Stimulated activated naive CD8-positive, alpha-beta T cell treated with anti-CD3 and anti-CD28 coated beads, Interleukin-15, Interleukin-2, amounts not matched to agents 100 ng/mL and 50 ng/mL, for 24 hours (primary cell): ENCODE data around the gene GMNN.
A peak's percentile ranks its signal among the peaks of the same experiment; 100 is the strongest.

Experiments
- H3K27ac Mint-ChIP-seq: one replicate; pipeline ENCODE4 v1.8.0; 2021; ENCODE audit warnings: mild to moderate bottlenecking, mixed read lengths
- H3K27me3 Mint-ChIP-seq: one replicate; pipeline ENCODE4 v1.8.0; 2021; ENCODE audit warnings: mixed read lengths
- H3K36me3 Mint-ChIP-seq: one replicate; pipeline ENCODE4 v1.8.0; 2021; ENCODE audit warnings: low read depth, mixed read lengths
- H3K4me1 Mint-ChIP-seq: one replicate; pipeline ENCODE4 v1.8.0; 2021; ENCODE audit warnings: low read depth, mixed read lengths
- H3K4me3 Mint-ChIP-seq: one replicate; pipeline ENCODE4 v1.8.0; 2021; ENCODE audit warnings: mild to moderate bottlenecking, mixed read lengths
- H3K9me3 Mint-ChIP-seq: one replicate; pipeline ENCODE4 v1.8.0; 2021; ENCODE audit warnings: mixed read lengths

GMNN gene

DNA sequence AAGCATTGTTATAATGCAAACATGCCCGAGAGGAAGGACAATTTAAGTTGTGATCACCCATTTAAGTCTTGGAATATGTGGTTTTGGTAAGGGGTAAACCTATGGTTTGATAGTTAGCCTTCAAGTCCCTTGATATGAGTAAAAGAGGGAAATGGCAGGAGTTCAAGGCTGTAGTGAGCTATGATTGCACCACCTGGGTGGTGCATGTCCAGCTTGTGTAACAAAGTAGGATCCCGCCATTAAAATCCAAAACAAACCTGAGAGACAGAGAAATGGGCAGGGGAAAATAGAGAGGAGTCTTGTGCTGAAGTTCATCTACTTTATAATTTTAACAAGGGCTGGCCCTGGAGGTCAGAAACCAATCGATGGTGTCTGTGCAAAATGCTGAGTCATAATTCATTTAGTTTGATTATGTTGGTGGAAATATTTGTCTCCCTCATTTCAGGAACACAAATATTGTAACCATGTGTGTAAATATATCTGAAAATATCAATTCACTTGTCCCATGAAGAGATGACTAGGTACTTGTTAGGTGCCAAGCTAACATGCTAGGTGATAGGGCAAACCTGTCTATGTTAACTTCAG is 47.2 kb downstream of the GMNN start:
- no peaks in the 10 kb centered on the region for H3K9me3 Mint-ChIP-seq
- H3K27me3 Mint-ChIP-seq, result no peaks in the 10 kb centered on the region
- peak overlapping the region; percentile 61 for H3K27ac Mint-ChIP-seq
- H3K4me3 Mint-ChIP-seq, result no peak overlapping the region
- H3K36me3 Mint-ChIP-seq, result peaks cover 49% of the 10 kb centered on the region
- peaks cover 6% of the 10 kb centered on the region for H3K4me1 Mint-ChIP-seq

DNA sequence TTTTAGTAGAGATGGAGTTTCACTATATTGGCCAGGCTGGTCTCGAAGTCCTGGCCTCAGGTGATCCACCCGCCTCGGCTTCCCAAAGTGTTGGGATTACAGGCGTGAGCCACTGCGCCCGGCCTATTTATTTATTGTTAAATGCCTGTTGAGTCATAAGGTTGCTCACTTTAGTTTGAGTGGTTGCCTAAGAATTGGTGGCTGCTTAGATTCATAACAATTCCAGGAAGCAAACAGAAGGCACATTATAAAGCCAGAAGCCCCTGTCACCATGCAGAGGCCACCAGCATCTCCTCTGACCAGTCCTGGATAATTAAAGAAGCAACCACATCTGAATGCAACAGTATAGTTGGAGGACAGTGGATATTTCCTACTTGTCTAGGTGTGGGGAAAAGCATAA is 48.0 kb downstream of the GMNN start:
- Mint-ChIP-seq H3K4me1 (peaks cover 8% of the 10 kb centered on the region), H3K27ac (peak overlapping the region; percentile 36)

DNA sequence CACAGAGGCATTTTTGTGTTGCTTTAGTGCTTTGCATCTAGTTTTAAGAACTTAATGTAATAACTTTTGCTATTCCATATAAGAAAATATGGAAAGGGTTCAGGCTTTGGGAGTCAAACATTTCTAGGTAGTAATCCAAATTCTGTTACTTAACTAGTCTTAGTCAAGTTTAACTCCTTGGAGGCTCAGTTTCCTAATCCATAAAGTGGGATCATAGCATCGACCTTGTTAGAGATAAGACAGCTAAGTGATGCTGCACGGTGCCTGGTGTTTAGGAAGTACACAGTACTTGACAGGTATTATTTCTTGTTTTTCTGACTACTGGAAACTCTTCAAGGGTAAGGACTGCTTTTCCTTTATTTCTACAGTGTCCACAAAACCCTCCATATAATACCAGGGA is 48.4 kb downstream of the GMNN start:
- Mint-ChIP-seq H3K27me3 (no peaks in the 10 kb centered on the region), H3K27ac (no peak overlapping the region), H3K9me3 (no peaks in the 10 kb centered on the region), H3K4me3 (no peak overlapping the region), H3K36me3 (peaks cover 55% of the 10 kb centered on the region), H3K4me1 (peaks cover 13% of the 10 kb centered on the region)

More for the DNA sequence above, 48.0 kb downstream of the GMNN start:
- H3K36me3 Mint-ChIP-seq, result peaks cover 52% of the 10 kb centered on the region
- H3K27me3 Mint-ChIP-seq, result no peaks in the 10 kb centered on the region
- no peaks in the 10 kb centered on the region for H3K9me3 Mint-ChIP-seq
- no peak overlapping the region for H3K4me3 Mint-ChIP-seq

DNA sequence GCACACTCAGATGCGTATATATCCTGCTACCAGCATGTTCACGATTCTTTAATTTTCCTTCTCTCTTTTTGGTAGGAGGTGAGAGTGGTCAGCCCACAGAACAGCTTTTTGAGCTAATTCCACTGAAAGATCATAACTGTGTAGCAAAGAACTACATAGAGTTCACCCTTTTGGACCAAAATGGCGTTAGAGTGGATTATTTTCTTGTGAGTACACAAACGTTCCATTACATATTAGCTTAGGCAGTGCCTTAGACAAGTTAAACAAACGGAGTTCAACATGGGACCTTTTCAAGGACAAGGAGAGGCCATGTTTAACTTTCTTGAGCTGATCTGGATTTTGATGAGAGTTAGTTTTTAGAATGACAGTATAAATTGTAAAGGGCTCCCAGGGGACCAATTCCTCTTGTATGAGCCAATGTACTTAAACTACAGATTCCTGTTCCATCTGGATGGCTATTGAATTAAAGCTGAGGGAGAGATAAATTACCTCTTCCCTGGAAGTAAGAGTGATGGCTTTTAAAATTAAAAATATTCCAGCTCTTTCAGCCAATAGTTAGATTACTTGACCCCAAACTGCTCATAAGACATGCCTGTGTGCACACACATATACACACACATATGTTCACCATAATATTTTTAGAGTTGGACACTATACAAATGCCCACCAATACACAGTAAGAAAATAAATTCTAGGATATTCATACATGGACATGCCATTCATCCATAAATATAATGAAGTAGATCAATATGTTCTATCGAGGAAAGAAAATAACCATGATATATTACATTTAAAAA is 49.6 kb downstream of the GMNN start:
- H3K27ac Mint-ChIP-seq, result peak overlapping the region; percentile 9
- H3K9me3 Mint-ChIP-seq, result no peaks in the 10 kb centered on the region
- H3K4me1 Mint-ChIP-seq, result peaks cover 15% of the 10 kb centered on the region
- H3K4me3 Mint-ChIP-seq, result no peak overlapping the region
- H3K36me3 Mint-ChIP-seq, result peaks cover 50% of the 10 kb centered on the region
- H3K27me3 Mint-ChIP-seq, result no peaks in the 10 kb centered on the region

DNA sequence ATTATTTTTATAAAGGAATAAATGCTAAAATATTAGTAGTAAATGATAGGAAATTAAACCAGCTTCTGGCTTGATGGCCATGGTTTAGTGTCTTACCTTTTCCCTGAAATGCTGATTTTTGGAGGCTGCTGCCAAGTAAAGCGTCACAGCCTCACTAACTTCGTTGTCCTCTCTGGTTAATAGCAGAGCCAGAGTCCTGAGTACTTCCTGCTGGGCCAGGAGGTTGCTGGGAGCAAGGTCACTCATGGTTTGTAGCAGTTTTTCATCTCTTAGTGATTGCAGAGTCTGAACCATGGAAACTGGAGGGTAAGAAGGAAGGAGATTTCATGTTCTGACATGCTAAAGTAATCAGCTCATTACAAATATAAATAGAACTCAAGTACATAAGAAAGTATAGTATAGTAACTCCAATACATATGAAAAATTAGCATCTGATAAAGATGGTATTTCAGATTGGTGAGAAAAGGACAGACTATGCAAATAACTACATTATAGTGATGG is 50.4 kb downstream of the GMNN start:
- H3K27ac Mint-ChIP-seq, result peak overlapping the region; percentile 76
- H3K36me3 Mint-ChIP-seq, result peaks cover 53% of the 10 kb centered on the region
- H3K4me1 Mint-ChIP-seq, result peaks cover 15% of the 10 kb centered on the region
- no peak overlapping the region for H3K4me3 Mint-ChIP-seq
- no peaks in the 10 kb centered on the region for H3K9me3 Mint-ChIP-seq
- no peaks in the 10 kb centered on the region for H3K27me3 Mint-ChIP-seq

DNA sequence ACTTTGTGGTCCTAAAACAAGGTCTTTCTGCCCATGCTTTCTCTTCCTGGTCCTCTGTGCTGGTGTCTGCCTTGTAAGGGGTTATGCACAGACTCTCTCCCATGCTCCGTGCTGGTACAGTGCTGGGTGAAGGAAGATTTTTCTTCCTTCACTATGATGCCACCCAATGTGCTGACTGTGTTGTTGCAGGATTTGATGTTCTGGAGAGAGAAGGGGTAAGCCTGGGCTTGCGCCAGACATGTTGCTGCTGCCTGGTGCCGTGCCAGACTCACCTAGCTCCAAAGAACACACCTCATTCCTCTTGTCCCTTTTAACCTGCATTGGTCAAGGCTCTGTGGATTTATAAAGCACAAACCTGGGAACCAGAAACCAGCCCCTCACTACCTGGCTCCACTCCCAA is 52.4 kb downstream of the GMNN start:
- H3K9me3 Mint-ChIP-seq, result no peaks in the 10 kb centered on the region
- H3K27ac Mint-ChIP-seq, result peak overlapping the region; percentile 66
- peaks cover 20% of the 10 kb centered on the region for H3K4me1 Mint-ChIP-seq
- no peaks in the 10 kb centered on the region for H3K27me3 Mint-ChIP-seq
- H3K4me3 Mint-ChIP-seq, result no peak overlapping the region
- H3K36me3 Mint-ChIP-seq, result peaks cover 56% of the 10 kb centered on the region

DNA sequence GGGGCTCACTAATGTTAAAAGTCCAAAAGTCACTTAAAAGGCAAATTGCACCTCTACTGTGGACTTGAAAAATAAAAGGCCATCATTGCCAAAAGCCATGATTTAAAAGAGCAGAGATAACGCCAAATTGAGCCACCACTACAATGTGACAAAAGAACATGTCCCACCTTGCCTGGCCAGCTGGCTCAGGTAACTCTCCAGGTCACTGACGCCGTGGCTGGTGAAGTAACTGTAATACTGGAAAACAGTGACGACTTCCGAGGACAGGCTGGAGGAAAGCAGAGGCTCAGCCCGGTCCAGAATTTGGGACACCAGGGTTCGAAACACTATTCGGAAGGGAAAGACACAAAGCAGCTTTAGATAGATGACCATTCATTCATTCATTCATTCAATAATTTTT is 53.2 kb downstream of the GMNN start:
- Mint-ChIP-seq H3K36me3 (peaks cover 64% of the 10 kb centered on the region), H3K4me1 (peaks cover 25% of the 10 kb centered on the region), H3K4me3 (no peak overlapping the region), H3K27ac (peak overlapping the region; percentile 58), H3K9me3 (no peaks in the 10 kb centered on the region), H3K27me3 (no peaks in the 10 kb centered on the region)

DNA sequence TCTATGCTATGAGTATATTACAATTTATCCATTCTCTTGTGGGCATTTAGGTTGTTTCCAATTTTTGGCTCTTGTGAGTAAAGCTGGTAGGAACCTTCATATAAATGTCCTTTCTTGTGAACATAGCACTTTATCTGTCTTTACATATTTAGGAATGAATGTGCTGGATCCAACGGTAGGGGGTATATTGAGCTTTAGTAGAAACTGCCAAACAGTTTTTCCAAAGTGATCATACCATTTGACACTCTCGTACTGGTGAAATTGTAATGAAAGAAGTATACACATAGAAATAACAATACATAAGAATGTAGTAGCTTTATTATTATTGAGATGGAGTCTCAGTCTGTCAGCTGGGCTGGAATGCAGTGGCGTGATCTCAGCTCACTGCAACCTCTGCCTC is 54.9 kb downstream of the GMNN start:
- H3K9me3 Mint-ChIP-seq, result peaks cover 5% of the 10 kb centered on the region
- H3K27me3 Mint-ChIP-seq, result no peaks in the 10 kb centered on the region
- no peak overlapping the region for H3K4me3 Mint-ChIP-seq
- H3K4me1 Mint-ChIP-seq, result peaks cover 38% of the 10 kb centered on the region
- H3K27ac Mint-ChIP-seq, result no peak overlapping the region
- H3K36me3 Mint-ChIP-seq, result peaks cover 66% of the 10 kb centered on the region

DNA sequence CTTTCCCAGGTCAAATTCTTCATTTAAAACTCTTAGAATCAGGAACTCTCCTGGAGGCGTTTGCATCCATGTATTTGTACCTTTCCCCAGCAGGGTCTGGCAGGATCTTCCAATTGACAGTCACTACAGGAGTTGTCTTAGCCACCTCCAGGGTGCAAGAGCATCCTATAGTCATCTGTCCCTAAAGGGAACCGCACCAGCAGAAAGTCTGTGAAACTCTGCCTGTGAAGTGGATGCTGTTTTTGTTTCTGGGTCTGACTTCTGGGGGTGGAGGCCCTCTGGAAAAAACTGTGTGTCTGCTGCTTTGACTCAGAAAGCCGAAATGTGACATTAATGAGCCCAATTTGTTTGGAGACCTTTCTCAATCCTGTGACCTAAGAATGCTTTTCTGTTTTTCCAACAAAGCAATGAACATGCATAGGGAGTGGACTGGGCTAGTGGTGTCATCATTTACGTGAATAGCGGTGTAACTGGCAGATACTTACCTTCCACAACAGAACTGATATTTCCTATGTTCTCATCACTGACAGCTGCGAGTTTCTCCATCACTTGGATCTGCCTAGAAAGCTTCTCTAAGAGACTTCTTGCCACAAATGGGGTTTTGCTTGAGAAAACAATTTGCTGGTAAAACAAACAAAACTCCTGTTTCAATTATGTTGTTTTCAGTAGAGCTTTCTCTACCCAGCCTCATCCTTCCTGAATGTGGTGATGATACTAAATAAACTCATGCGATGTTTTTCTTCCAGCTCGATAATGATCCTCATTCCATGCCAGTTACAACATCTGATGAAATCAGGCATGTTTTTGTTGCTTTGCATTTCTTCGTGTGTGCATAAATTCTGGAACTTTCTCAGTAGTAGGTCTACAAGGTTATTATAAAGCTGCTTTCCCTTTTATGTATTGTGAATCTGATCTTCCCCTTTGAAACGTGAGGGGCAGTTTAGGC is 57.3 kb downstream of the GMNN start:
- Mint-ChIP-seq H3K36me3 (peaks cover 73% of the 10 kb centered on the region), H3K27ac (peak overlapping the region; percentile 80), H3K4me3 (no peak overlapping the region), H3K9me3 (peaks cover 5% of the 10 kb centered on the region), H3K4me1 (peaks cover 55% of the 10 kb centered on the region), H3K27me3 (no peaks in the 10 kb centered on the region)

DNA sequence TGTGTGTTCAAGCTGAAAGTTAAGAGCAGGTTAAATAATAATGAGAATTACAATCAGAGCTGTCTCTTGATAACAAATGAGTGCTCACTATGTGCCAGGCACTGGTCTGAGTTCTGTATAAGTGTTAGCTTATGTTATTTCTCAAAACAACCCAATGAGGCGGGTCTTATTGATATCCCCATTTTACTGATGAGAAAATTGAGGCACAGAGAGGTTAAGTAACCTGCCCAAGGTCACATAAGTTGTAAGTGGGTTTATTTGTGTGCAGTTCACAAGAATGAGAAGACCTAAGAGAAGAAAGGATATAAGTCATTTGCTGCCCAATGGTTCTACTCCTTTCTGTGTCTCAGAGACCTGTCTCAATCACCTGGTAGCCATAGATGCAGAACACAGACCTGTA is 58.1 kb downstream of the GMNN start:
- H3K9me3 Mint-ChIP-seq, result peaks cover 5% of the 10 kb centered on the region
- H3K36me3 Mint-ChIP-seq, result peaks cover 69% of the 10 kb centered on the region
- peak overlapping the region; percentile 80 for H3K27ac Mint-ChIP-seq
- no peak overlapping the region for H3K4me3 Mint-ChIP-seq
- H3K27me3 Mint-ChIP-seq, result no peaks in the 10 kb centered on the region
- H3K4me1 Mint-ChIP-seq, result peaks cover 52% of the 10 kb centered on the region

DNA sequence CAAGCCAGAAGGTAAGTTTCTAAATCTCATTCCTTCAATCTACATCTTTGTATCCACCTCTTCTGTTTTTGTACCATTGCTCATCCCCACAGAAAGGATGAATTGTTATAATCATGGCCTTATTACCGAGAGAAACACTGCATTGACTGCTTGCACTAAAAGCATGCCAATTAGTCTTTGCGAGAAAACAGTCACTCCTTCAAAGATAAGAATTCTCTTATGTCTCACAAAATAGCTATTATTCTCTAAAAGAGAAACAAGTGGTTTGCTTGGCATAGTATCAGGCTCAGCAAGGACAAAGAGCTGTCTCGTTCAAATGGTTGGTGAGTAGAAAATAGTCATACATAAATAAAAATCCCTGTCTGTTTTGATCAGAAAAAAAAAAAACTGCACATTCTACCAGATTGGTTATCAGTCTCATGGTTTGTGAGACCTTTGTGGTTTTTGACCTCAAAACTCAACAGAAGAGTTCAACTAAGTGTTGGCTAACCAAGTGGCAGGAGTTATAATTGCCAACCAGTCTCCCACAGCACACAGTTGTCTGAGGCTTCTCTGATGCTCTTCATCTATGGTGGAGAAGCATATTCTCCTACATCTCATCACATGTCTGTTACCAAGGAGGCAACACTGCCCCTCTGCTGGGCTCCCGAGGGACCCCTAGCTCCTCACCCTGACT is 59.1 kb downstream of the GMNN start:
- H3K27ac Mint-ChIP-seq, result peak overlapping the region; percentile 38
- peaks cover 66% of the 10 kb centered on the region for H3K36me3 Mint-ChIP-seq

More for the DNA sequence above, 59.1 kb downstream of the GMNN start:
- H3K9me3 Mint-ChIP-seq, result peaks cover 5% of the 10 kb centered on the region
- H3K4me1 Mint-ChIP-seq, result peaks cover 51% of the 10 kb centered on the region
- no peak overlapping the region for H3K4me3 Mint-ChIP-seq
- no peaks in the 10 kb centered on the region for H3K27me3 Mint-ChIP-seq
